NT2/D1 (cell line): ENCODE measurements around the gene HEG1.

Experiments used
- SUZ12 ChIP-seq: IDR thresholded peaks from 2 replicates; pipeline ENCODE4 v1.6.1; 2011; ENCODE audit not compliant: insufficient read length, insufficient read depth; ENCODE audit errors: extremely low read depth
- YY1 ChIP-seq: IDR thresholded peaks from 2 replicates; pipeline ENCODE4 v1.6.1; 2011; ENCODE audit not compliant: insufficient read length, insufficient read depth
- ZNF274 ChIP-seq: IDR thresholded peaks from 2 replicates; pipeline ENCODE4 v1.6.1; 2011; ENCODE audit warnings: mild to moderate bottlenecking, low read depth, low read length

DNA sequence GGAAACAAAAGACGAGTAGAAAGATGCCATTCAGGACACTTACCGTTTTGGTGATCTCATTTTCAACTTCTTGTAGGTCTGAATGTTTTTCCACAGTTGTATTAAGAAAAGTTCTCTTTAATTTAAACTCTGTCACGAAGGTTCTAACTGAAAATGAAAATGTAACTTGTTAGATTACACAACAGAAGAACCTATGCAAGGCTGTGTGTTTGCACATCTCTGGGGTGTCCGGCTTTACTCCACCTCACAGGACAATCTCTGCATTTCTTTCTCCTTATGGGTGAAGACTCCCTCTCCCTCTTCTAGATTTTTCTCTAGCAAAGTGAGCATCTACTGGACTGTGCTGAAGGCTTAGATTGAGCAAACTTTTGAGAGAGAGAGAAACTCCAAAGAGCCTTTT is 50.6 kb downstream of the HEG1 start:
- TF ChIP-seq ZNF274 (no peak), SUZ12 (no peak), YY1 (no peak)
